ENCODE data around the gene CCDC40. TPM values are rescaled to one million over a fixed set of nuclear protein-coding genes. Genes with fewer than 3 reads are reported as not detected.

The CCDC40 gene
- total and polyA plus RNA-seq, 2 of the 13 experiments (the other 11 are each of a cell fraction or from before 2014, with no cell fraction given), result 4.1 to 5.5 TPM

GRCh38 chr17:79988185-79988971 lies 48.1 kb upstream of the CCDC40 start (continued):
- TF ChIP-seq PCBP1 (IDR thresholded peaks at IDR 0.05; ENCODE audit: borderline replicate concordance, low read depth, low read length), result no peak
- TF ChIP-seq PHF8 (CRISPR knock-in tag; IDR thresholded peaks at IDR 0.05), result peak; percentile 37; the same call in 1 of the 2 replicates
- 0 out of 2 replicates have a peak, but pooled peaks have one; percentile 20 for TF ChIP-seq PRDM4 (CRISPR knock-in tag; IDR thresholded peaks at IDR 0.05; ENCODE audit: borderline replicate concordance)
- no peak for TF ChIP-seq CEBPB (IDR thresholded peaks at IDR 0.05; ENCODE audit: borderline replicate concordance, low read depth, low read length)
- TF ChIP-seq, protein P1, sequence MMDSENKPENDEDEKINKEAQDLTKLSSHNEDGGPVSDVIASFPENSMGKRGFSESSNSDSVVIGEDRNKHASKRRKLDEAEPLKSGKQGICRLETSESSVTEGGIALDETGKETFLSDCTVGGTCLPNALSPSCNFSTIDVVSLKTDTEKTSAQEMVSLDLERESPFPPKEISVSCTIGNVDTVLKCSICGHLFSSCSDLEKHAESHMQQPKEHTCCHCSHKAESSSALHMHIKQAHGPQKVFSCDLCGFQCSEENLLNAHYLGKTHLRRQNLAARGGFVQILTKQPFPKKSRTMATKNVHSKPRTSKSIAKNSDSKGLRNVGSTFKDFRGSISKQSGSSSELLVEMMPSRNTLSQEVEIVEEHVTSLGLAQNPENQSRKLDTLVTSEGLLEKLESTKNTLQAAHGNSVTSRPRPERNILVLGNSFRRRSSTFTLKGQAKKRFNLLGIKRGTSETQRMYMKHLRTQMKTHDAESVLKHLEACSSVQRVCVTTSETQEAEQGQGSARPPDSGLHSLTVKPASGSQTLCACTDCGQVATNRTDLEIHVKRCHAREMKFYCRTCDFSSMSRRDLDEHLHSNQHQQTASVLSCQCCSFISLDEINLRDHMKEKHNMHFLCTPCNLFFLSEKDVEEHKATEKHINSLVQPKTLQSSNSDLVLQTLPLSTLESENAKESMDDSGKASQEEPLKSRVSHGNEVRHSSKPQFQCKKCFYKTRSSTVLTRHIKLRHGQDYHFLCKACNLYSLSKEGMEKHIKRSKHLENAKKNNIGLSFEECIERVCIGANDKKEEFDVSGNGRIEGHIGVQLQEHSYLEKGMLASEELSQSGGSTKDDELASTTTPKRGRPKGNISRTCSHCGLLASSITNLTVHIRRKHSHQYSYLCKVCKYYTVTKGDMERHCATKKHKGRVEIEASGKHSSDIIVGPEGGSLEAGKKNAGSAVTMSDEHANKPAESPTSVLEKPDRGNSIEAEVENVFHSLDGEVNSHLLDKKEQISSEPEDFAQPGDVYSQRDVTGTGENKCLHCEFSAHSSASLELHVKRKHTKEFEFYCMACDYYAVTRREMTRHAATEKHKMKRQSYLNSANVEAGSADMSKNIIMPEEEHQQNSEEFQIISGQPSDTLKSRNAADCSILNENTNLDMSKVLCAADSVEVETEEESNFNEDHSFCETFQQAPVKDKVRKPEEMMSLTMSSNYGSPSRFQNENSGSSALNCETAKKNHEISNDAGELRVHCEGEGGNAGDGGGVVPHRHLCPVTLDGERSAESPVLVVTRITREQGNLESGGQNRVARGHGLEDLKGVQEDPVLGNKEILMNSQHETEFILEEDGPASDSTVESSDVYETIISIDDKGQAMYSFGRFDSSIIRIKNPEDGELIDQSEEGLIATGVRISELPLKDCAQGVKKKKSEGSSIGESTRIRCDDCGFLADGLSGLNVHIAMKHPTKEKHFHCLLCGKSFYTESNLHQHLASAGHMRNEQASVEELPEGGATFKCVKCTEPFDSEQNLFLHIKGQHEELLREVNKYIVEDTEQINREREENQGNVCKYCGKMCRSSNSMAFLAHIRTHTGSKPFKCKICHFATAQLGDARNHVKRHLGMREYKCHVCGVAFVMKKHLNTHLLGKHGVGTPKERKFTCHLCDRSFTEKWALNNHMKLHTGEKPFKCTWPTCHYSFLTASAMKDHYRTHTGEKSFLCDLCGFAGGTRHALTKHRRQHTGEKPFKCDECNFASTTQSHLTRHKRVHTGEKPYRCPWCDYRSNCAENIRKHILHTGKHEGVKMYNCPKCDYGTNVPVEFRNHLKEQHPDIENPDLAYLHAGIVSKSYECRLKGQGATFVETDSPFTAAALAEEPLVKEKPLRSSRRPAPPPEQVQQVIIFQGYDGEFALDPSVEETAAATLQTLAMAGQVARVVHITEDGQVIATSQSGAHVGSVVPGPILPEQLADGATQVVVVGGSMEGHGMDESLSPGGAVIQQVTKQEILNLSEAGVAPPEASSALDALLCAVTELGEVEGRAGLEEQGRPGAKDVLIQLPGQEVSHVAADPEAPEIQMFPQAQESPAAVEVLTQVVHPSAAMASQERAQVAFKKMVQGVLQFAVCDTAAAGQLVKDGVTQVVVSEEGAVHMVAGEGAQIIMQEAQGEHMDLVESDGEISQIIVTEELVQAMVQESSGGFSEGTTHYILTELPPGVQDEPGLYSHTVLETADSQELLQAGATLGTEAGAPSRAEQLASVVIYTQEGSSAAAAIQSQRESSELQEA (CRISPR knock-in tag; IDR thresholded peaks at IDR 0.05; ENCODE audit: not compliant biosample characterization), result peak; percentile 36
- TF ChIP-seq SAP130 (CRISPR knock-in tag; IDR thresholded peaks at IDR 0.05; ENCODE audit: low read depth), result peak; percentile 93
- no peak; the same call in 1 of the 2 replicates for TF ChIP-seq ZNF30 (CRISPR knock-in tag; IDR thresholded peaks at IDR 0.05)
- TF ChIP-seq MXD3 (CRISPR knock-in tag; IDR thresholded peaks at IDR 0.05), result peak; percentile 66
- TF ChIP-seq, protein P2, sequence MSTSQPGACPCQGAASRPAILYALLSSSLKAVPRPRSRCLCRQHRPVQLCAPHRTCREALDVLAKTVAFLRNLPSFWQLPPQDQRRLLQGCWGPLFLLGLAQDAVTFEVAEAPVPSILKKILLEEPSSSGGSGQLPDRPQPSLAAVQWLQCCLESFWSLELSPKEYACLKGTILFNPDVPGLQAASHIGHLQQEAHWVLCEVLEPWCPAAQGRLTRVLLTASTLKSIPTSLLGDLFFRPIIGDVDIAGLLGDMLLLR (CRISPR knock-in tag; IDR thresholded peaks at IDR 0.05), result no peak; the same call in 1 of the 2 replicates
- peak; percentile 73; the same call in 1 of the 2 replicates for TF ChIP-seq JUNB (CRISPR knock-in tag; IDR thresholded peaks at IDR 0.05; ENCODE audit: borderline replicate concordance)
- peak; percentile 51; the same call in 1 of the 2 replicates for TF ChIP-seq PRDM15 (CRISPR knock-in tag; IDR thresholded peaks at IDR 0.05)
- TF ChIP-seq ZNF703 (CRISPR knock-in tag; IDR thresholded peaks at IDR 0.05; ENCODE audit: borderline replicate concordance), result no peak
